ENCODE measurements around the gene SH3PXD2A. TPM values are rescaled to one million over a fixed set of nuclear protein-coding genes. Genes with fewer than 3 reads are reported as not detected.

The SH3PXD2A gene
- total RNA-seq, 1 experiment from 2014 or later, result 0.07 TPM

DNA sequence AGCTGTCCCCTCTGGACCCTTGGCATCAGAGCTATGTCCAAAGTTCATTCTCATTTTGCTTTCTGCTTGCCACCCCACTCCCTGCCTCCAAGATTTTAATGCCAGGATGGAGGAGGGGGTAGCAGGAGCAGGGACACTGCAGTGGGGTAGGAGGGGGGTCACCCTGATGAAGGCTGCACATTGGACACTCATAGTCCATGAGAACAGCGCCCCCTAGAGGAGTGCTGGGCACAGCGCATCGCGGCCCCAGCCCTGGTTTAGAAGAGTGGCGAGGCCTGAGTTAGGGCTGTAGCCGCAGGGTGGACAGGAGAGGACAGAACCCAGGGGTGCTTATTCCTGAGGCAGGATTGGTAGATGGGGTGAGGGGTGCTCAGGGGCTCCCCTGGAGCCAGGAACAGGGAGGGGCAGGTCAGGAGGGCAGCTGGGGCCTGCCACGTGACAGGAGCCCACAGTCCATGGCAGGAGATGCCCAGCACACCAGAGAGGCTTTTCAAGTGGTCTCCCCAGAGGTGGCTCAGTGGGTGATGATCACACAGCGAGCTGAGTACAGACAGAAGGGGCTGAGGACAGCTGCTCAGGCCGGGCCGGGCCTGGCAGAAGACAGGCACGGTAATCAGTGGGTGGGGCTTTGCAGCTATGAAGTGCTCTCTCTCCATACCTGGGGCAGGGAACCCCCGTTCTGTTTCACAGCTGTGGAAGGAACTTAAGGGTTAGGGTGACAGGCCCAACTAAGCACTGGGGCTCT is 290.4 kb downstream of the SH3PXD2A start:
- H3K4me2 ChIP-seq (ENCODE audit: low read depth, low read length, poor library complexity, severe bottlenecking), result no peak overlapping the region
- no peak overlapping the region for H2AFZ ChIP-seq (ENCODE audit: low read length)
- H3K36me3 ChIP-seq (ENCODE audit: insufficient read depth, low read length), result no peaks in the 10 kb centered on the region
- H3K27ac ChIP-seq (ENCODE audit: low read length), result no peak overlapping the region
- no peak overlapping the region for H3K9ac ChIP-seq (ENCODE audit: low read length)
- H3K4me1 ChIP-seq (ENCODE audit: low read length), result no peaks in the 10 kb centered on the region
- peak; percentile 89 for DNase-seq
- H3K9me3 ChIP-seq (ENCODE audit: low read length), result no peaks in the 10 kb centered on the region
- no peak overlapping the region for H3K4me3 ChIP-seq (ENCODE audit: low read length)
- H3K27me3 ChIP-seq (ENCODE audit: low read length), result no peaks in the 10 kb centered on the region
- H4K20me1 ChIP-seq (ENCODE audit: insufficient read depth, low read depth, low read length), result no peaks in the 10 kb centered on the region
- no peaks in the 10 kb centered on the region for H3K79me2 ChIP-seq (ENCODE audit: low read length)
- H3K9me2 ChIP-seq (replicated peaks; ENCODE audit: insufficient read depth, low read length), result no peaks in the 10 kb centered on the region

- no peak overlapping the region for H3K9ac ChIP-seq (ENCODE audit: low read length)
- no peak for DNase-seq
- no peak overlapping the region for H2AFZ ChIP-seq (ENCODE audit: low read length)
- H4K20me1 ChIP-seq (ENCODE audit: insufficient read depth, low read depth, low read length), result no peaks in the 10 kb centered on the region
- no peak overlapping the region for H3K4me3 ChIP-seq (ENCODE audit: low read length)
- H3K4me2 ChIP-seq (ENCODE audit: low read depth, low read length, poor library complexity, severe bottlenecking), result no peak overlapping the region
- H3K27me3 ChIP-seq (ENCODE audit: low read length), result no peaks in the 10 kb centered on the region
- H3K27ac ChIP-seq (ENCODE audit: low read length), result no peak overlapping the region
- no peaks in the 10 kb centered on the region for H3K4me1 ChIP-seq (ENCODE audit: low read length)
- H3K79me2 ChIP-seq (ENCODE audit: low read length), result no peaks in the 10 kb centered on the region
- no peaks in the 10 kb centered on the region for H3K9me3 ChIP-seq (ENCODE audit: low read length)
- H3K9me2 ChIP-seq (replicated peaks; ENCODE audit: insufficient read depth, low read length), result no peaks in the 10 kb centered on the region
- H3K36me3 ChIP-seq (ENCODE audit: insufficient read depth, low read length), result no peaks in the 10 kb centered on the region
Observed at GRCh38 chr10:103564116-103564501, 291.3 kb downstream of the SH3PXD2A start.

DNA sequence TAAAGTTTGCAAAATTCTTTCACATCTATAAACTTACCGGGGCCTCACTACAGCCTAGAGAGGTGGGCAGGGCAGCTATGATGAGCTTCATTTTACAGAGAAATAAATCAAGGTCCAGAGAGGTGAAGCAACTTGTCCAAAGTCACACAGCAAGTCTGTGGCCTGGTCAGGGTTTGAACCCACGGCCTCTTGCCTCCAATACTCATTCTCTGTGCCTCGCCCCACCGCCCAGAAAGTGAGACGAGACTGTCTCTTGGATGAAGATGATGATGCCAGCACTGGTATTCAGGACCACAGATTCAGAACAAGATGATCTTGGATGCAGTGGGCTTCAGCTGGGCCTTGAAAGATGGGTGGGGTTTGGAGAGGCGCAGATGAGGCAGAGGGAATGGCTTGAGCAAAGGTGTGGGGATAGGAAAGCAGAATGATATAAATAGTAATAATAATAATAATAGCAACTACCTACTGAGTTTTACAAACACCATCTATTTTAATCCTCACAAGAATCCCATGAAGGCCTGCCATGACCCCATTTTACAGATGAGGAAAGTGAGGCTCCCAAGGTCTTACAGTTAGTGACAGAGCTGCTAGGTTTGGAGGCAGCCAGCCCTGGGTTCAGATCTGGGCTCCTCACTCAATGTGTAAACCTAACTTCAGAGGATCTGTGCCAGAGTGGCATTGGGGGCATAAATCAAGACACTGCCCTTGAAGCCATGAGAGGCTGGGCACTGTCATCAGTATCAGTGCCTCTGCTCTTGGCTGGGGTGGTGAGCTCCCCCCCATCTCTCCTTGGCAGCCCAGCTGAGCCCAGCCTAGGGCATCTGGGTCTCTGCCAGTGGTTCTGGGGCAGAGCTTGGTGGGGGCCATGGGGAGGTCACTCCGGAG is 291.9 kb downstream of the SH3PXD2A start:
- H3K79me2 ChIP-seq (ENCODE audit: low read length), result no peaks in the 10 kb centered on the region
- no peak overlapping the region for H3K4me2 ChIP-seq (ENCODE audit: low read depth, low read length, poor library complexity, severe bottlenecking)
- no peak overlapping the region for H2AFZ ChIP-seq (ENCODE audit: low read length)
- H3K4me1 ChIP-seq (ENCODE audit: low read length), result no peaks in the 10 kb centered on the region
- H3K4me3 ChIP-seq (ENCODE audit: low read length), result no peak overlapping the region
- no peak overlapping the region for H3K9ac ChIP-seq (ENCODE audit: low read length)
- H3K9me3 ChIP-seq (ENCODE audit: low read length), result no peaks in the 10 kb centered on the region
- H4K20me1 ChIP-seq (ENCODE audit: insufficient read depth, low read depth, low read length), result no peaks in the 10 kb centered on the region
- no peaks in the 10 kb centered on the region for H3K36me3 ChIP-seq (ENCODE audit: insufficient read depth, low read length)
- H3K27me3 ChIP-seq (ENCODE audit: low read length), result no peaks in the 10 kb centered on the region
- no peak overlapping the region for H3K27ac ChIP-seq (ENCODE audit: low read length)
- no peaks in the 10 kb centered on the region for H3K9me2 ChIP-seq (replicated peaks; ENCODE audit: insufficient read depth, low read length)
- no peak for DNase-seq

GRCh38 chr10:103562383-103562782 is 293.0 kb downstream of the SH3PXD2A start:
- Histone ChIP-seq H3K4me1 (ENCODE audit: low read length) (no peaks in the 10 kb centered on the region), H3K9me3 (ENCODE audit: low read length) (no peaks in the 10 kb centered on the region), H3K4me3 (ENCODE audit: low read length) (no peak overlapping the region), H3K79me2 (ENCODE audit: low read length) (no peaks in the 10 kb centered on the region), H3K9me2 (replicated peaks; ENCODE audit: insufficient read depth, low read length) (no peaks in the 10 kb centered on the region), H3K9ac (ENCODE audit: low read length) (no peak overlapping the region), H3K36me3 (ENCODE audit: insufficient read depth, low read length) (no peaks in the 10 kb centered on the region), H3K4me2 (ENCODE audit: low read depth, low read length, poor library complexity, severe bottlenecking) (no peak overlapping the region), H3K27me3 (ENCODE audit: low read length) (no peaks in the 10 kb centered on the region), H3K27ac (ENCODE audit: low read length) (no peak overlapping the region), H4K20me1 (ENCODE audit: insufficient read depth, low read depth, low read length) (no peaks in the 10 kb centered on the region), H2AFZ (ENCODE audit: low read length) (no peak overlapping the region)
- DNase-seq, result no peak

DNA sequence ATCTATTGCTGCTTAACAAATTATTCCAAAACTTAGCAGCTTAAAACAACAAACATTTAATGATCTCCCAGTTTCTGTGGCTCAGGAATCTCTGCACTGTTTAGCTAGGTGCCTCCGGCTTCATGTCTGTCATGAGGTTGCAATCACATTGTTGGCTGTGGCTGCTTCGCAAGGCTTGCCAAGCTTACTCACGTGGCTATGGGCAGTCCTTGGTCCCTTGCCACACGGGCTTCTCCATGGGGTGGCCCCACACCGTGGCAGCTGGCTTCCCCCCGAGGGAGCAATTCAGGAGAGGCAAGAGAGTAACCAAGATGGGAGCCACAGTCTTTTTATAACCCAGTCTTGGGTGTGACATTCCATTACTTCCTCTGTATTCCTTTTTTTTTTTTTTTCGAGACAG is 294.5 kb downstream of the SH3PXD2A start:
- Histone ChIP-seq H3K4me1 (ENCODE audit: low read length) (no peaks in the 10 kb centered on the region), H3K4me3 (ENCODE audit: low read length) (no peak overlapping the region), H3K9me3 (ENCODE audit: low read length) (no peaks in the 10 kb centered on the region), H3K9ac (ENCODE audit: low read length) (no peak overlapping the region), H4K20me1 (ENCODE audit: insufficient read depth, low read depth, low read length) (peaks cover 3% of the 10 kb centered on the region; the same call in 1 of the 2 replicates), H3K36me3 (ENCODE audit: insufficient read depth, low read length) (no peaks in the 10 kb centered on the region), H2AFZ (ENCODE audit: low read length) (no peak overlapping the region), H3K9me2 (replicated peaks; ENCODE audit: insufficient read depth, low read length) (no peaks in the 10 kb centered on the region), H3K27ac (ENCODE audit: low read length) (no peak overlapping the region), H3K79me2 (ENCODE audit: low read length) (no peaks in the 10 kb centered on the region), H3K4me2 (ENCODE audit: low read depth, low read length, poor library complexity, severe bottlenecking) (no peak overlapping the region), H3K27me3 (ENCODE audit: low read length) (no peaks in the 10 kb centered on the region)
- DNase-seq, result no peak

- peaks cover 8% of the 10 kb centered on the region for H3K4me1 ChIP-seq (ENCODE audit: low read length)
- H3K27me3 ChIP-seq (ENCODE audit: low read length), result no peaks in the 10 kb centered on the region
- H3K27ac ChIP-seq (ENCODE audit: low read length), result no peak overlapping the region
- no peaks in the 10 kb centered on the region for H3K36me3 ChIP-seq (ENCODE audit: insufficient read depth, low read length)
- no peak for DNase-seq
- H3K9me3 ChIP-seq (ENCODE audit: low read length), result no peaks in the 10 kb centered on the region
- H3K4me2 ChIP-seq (ENCODE audit: low read depth, low read length, poor library complexity, severe bottlenecking), result no peak overlapping the region
- no peak overlapping the region for H3K4me3 ChIP-seq (ENCODE audit: low read length)
- no peak overlapping the region for H2AFZ ChIP-seq (ENCODE audit: low read length)
- H4K20me1 ChIP-seq (ENCODE audit: insufficient read depth, low read depth, low read length), result peaks cover 6% of the 10 kb centered on the region; the same call in 1 of the 2 replicates
- H3K9me2 ChIP-seq (replicated peaks; ENCODE audit: insufficient read depth, low read length), result no peaks in the 10 kb centered on the region
- no peak overlapping the region for H3K9ac ChIP-seq (ENCODE audit: low read length)
- no peaks in the 10 kb centered on the region for H3K79me2 ChIP-seq (ENCODE audit: low read length)
Observed at GRCh38 chr10:103559776-103560175, 295.6 kb downstream of the SH3PXD2A start.

DNA sequence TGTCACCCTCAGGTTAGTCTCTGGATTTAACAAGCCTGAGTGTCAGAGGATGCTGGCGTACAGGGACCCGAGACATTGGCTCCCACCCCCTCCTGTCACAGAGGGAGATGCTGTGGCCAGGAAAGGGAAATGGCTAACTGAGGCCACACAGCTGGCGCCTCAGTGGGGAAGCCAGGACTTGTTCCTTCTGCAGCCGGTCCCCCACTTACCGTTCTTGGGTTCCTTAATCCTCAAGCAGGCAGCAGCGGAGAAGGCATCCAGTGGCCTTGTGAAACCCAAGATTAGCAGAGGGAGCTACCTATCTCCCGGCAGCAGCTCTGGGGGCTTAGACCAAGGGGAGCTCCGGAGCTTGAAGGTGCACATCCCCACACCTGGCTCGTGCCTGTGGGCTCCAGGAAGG is 296.5 kb downstream of the SH3PXD2A start:
- peaks cover 11% of the 10 kb centered on the region for H3K4me1 ChIP-seq (ENCODE audit: low read length)
- no peaks in the 10 kb centered on the region for H3K36me3 ChIP-seq (ENCODE audit: insufficient read depth, low read length)
- H3K9ac ChIP-seq (ENCODE audit: low read length), result no peak overlapping the region
- H3K27ac ChIP-seq (ENCODE audit: low read length), result no peak overlapping the region
- no peaks in the 10 kb centered on the region for H3K79me2 ChIP-seq (ENCODE audit: low read length)
- H3K4me3 ChIP-seq (ENCODE audit: low read length), result no peak overlapping the region
- no peak for DNase-seq
- H3K4me2 ChIP-seq (ENCODE audit: low read depth, low read length, poor library complexity, severe bottlenecking), result no peak overlapping the region
- H2AFZ ChIP-seq (ENCODE audit: low read length), result no peak overlapping the region
- H4K20me1 ChIP-seq (ENCODE audit: insufficient read depth, low read depth, low read length), result peaks cover 6% of the 10 kb centered on the region; the same call in 1 of the 2 replicates
- H3K9me3 ChIP-seq (ENCODE audit: low read length), result no peaks in the 10 kb centered on the region
- no peaks in the 10 kb centered on the region for H3K27me3 ChIP-seq (ENCODE audit: low read length)
- H3K9me2 ChIP-seq (replicated peaks; ENCODE audit: insufficient read depth, low read length), result no peaks in the 10 kb centered on the region

GRCh38 chr10:103557455-103557854 is 297.9 kb downstream of the SH3PXD2A start:
- Histone ChIP-seq H3K9me2 (replicated peaks; ENCODE audit: insufficient read depth, low read length) (no peaks in the 10 kb centered on the region), H2AFZ (ENCODE audit: low read length) (no peak overlapping the region), H3K9ac (ENCODE audit: low read length) (no peak overlapping the region), H3K4me2 (ENCODE audit: low read depth, low read length, poor library complexity, severe bottlenecking) (no peak overlapping the region), H4K20me1 (ENCODE audit: insufficient read depth, low read depth, low read length) (peaks cover 6% of the 10 kb centered on the region; the same call in 1 of the 2 replicates), H3K36me3 (ENCODE audit: insufficient read depth, low read length) (no peaks in the 10 kb centered on the region), H3K79me2 (ENCODE audit: low read length) (no peaks in the 10 kb centered on the region), H3K27me3 (ENCODE audit: low read length) (no peaks in the 10 kb centered on the region), H3K4me3 (ENCODE audit: low read length) (no peak overlapping the region), H3K27ac (ENCODE audit: low read length) (no peak overlapping the region), H3K9me3 (ENCODE audit: low read length) (no peaks in the 10 kb centered on the region), H3K4me1 (ENCODE audit: low read length) (peaks cover 11% of the 10 kb centered on the region)
- DNase-seq, result no peak

Data from Karpas-422 (cell line).